ENCODE results near the gene MLH3.

- TF ChIP-seq CTCF (IDR thresholded peaks at IDR 0.05): no peak
- TF ChIP-seq POLR2A (IDR thresholded peaks at IDR 0.05): no peak
These were observed 67.9 kb downstream of the MLH3 start for GRCh38 chr14:74983343-74983742.
